GM18873 (cell line): ENCODE results near the gene CCL21.
"Not testable (repeated sequence)": the region's sequence is repeated elsewhere in the genome, so short reads cannot be mapped to it uniquely, and the experiment has no call there.

Experiments
- ATAC-seq: cut with Tn5 transposase; IDR thresholded peaks from one replicate; pipeline ENCODE4 v1.9.1; 2021; ENCODE audit warnings: mild to moderate bottlenecking, moderate library complexity, moderate number of reproducible peaks; ENCODE audit not compliant: unreplicated experiment, low FRiP score

Gene CCL21

DNA sequence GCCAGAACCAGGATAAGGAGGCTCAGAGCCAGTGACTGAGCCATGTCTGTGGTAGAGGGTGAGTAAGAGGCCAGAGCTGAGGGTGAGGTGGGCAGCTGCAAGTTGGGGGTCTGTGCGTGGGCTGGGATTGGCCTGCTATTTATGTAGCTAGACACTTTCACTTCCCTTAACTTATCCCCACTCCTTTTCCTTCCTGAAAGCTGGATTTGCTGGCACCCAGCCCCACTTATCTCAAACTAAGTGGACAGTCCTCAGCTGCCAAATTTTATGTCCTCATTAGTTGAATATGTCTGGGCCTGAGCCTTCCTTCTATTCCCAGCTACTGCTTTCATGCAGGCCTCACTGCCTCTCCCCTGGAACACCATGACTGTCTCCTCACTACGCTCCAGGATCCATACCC lies at the start of gene CCL21:
Gene CCL21, minus strand, starts transcription at position 114 of the 400 bp plus-strand sequence. Its CDS starts 70 bp downstream, at position 44.
- no peak for ATAC-seq

DNA sequence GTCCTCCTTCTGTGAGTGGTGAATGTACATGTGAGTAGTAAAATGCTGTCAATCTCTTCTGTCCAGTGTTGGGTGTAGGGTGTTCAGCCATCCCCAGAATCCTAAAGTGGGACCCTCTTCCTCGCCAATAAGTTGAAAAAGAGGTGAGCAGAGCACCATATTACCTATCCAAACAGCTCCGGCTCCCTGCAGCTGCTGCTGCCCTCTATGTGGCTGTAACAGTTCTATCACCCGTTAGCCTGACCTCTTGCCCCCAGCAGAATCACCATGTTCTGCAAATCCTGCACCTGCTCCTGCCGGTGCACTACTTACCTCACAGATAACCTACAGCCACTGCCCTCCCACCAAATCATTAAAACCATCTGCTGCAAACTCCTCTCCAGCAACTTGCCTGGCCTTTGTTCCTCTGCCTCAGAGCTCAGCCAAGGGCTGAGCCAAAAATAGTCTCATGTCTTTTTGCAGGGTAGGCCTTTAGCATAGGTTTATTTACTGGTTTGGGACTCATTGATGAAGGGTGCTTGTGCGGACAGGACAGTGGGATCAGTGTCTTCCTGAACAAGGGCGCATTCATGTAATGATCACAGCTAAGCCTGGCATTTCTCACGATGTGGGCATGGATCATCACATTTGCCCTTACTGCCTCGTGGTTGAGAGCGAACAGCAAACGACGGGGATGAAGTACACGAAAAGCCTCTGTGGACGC lies 49.6 kb upstream of the CCL21 start:
- no peak for ATAC-seq

DNA sequence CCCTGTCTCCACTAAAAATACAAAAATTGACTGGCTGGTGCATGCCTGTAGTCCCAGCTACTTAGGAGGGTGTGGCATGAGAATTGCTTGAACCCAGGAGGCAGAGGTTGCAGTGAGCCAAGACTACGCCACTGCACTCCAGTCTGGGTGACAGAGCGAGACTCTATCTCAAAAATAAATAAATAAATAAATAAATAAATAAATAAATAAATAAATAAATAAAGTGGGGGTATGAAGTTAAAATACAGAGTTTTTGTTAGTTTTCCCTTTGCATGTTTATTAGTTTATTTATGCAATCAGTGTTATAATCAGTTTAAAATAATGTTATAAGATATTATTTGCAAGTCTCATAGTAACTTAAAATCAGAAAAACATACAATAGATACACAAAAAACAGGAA lies 40.4 kb upstream of the CCL21 start:
- not testable (repeated sequence) for ATAC-seq

DNA sequence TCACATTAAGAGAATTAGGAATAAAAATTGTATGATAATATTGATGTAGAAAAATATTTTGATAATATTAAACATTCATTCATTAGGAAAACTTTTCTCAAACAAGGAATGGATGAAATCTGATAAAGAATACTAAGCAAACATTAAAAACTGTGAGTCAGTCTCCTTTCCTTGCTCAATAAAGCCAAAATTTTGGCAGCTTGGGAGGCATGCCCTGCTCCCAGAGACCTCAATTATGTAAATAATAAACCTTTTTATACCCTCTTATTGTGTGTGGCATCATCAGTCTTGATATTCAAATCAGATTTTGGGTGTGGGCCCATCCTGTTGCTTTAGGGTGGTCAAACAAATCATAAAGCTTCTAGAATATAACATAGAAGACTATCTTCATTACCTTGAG lies 36.6 kb upstream of the CCL21 start:
- ATAC-seq = no peak

DNA sequence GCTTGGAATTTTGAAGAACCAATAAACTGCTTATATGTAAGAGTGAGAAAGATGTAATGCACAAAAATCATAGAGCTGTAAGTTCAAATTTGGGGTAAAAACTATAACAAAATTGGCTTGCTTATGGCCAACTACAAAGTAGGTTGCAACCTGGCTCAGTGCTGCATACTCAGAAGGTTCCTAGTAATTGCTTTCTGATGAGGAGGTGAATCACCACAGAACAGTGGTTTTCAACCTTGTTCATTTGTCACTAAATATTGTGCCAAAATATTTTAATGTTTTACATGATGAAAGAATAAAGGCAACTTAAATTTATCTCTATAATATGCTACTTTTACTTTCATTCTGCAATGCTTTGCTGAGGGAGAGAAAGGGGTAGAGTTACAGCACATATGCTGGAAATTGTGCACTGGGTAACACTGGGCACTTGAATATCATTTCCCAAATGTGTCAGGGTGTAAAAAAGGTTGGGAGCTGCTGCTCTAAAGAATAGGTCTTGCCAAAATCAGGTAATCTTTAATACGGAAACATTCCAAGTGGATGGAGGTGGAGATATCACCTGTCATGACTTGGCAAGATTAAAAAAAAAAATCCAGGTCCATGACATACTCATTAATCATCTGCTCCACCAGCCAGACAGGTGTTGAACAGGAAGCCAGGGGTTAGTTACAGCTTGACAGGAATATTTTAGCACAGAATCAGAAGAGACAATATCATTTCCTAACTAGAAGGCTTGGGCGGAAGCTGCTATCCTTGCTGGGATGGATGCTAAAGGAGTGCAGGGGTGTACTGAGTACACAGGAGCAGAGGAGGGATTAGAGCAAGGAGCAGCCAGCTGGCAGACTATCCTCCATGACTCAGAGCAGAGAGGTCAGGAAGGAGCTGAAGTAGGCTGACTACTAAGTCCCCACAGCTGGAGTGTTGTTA lies 34.6 kb upstream of the CCL21 start:
- ATAC-seq = no peak

GRCh38 chr9:34742710-34743109 lies 32.8 kb upstream of the CCL21 start:
- ATAC-seq = no peak

- ATAC-seq = no peak
Observed at GRCh38 chr9:34741628-34742027, 31.7 kb upstream of the CCL21 start.

DNA sequence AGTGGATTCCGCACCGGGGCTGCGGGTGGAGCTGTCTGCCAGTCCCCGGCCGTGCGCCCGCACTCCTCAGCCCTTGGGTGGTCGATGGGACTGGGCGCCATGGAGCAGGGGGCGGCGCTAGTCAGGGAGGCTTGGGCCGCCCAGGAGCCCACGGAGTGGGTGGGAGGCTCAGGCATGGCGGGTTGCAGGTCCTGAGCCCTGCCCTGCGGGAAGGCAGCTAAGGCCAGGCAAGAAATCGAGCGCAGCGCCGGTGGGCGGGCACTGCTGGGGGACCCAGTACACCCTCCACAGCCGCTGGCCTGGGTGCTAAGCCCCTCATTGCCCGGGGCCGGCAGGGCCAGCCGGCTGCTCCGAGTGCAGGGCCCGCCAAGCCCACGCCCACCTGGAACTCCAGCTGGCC lies 30.2 kb upstream of the CCL21 start:
- ATAC-seq = not testable (repeated sequence)

GRCh38 chr9:34737677-34738260 lies 27.8 kb upstream of the CCL21 start:
- no peak for ATAC-seq

DNA sequence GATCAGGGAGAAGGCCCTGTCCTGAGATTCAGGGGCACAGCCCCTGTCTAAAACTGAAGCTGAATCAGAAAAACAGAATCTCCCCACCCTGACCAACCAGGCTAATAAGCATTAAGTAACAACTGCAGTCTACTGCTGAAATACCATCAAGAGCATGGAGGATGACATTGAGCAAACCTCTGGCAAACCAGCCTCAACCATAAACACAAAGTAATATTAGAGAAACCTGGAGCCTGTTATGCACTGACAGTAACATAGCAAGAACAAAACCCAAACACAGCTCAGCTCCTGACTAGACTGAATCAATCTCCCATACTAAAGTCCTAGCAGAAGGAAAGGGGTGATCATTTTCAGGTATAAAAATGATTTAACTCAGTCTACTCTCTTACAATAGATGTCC lies 24.8 kb upstream of the CCL21 start:
- no peak for ATAC-seq

- no peak for ATAC-seq
Observed at GRCh38 chr9:34732886-34733285, 22.9 kb upstream of the CCL21 start.

GRCh38 chr9:34732478-34732877 lies 22.5 kb upstream of the CCL21 start:
- ATAC-seq = no peak

- ATAC-seq = no peak
Observed at GRCh38 chr9:34723141-34723540, 13.2 kb upstream of the CCL21 start.

- ATAC-seq = not testable (repeated sequence)
Observed at GRCh38 chr9:34719769-34720025, 9.8 kb upstream of the CCL21 start.

DNA sequence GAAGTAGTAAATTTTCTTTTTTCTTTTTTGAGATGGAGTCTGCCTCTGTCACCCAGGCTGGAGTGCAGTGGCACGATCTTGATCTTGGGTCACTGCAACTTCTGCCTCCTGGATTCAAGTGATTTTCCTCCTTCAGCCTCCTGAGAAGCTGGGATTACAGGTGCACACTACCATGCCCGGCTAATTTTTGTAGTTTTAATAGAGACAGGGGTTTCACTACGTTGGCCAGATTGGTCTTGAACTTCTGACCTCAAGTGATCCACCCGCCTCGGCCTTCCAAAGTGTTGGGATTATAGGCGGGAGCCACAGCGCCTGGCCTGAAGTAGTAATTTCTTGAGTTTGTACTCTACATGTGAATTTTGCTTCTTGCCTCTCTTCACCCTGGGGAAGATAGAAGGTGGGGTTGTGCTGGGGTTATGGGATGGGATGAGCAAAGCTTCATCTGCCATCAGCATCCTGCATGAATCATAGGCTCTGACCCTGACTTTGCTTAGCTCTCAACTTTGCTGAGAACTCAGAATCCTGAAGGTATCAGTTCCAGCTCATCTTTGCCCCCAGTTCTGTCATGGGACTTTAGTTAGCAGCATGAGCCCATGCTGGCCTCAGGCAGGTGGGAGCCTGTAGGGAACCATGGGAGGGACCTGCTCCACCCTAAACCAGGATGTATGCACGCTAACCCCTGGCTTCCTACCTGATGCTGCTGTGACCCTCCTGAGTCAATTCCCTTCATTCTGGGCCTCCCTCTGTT lies 9.3 kb upstream of the CCL21 start:
- ATAC-seq = no peak

DNA sequence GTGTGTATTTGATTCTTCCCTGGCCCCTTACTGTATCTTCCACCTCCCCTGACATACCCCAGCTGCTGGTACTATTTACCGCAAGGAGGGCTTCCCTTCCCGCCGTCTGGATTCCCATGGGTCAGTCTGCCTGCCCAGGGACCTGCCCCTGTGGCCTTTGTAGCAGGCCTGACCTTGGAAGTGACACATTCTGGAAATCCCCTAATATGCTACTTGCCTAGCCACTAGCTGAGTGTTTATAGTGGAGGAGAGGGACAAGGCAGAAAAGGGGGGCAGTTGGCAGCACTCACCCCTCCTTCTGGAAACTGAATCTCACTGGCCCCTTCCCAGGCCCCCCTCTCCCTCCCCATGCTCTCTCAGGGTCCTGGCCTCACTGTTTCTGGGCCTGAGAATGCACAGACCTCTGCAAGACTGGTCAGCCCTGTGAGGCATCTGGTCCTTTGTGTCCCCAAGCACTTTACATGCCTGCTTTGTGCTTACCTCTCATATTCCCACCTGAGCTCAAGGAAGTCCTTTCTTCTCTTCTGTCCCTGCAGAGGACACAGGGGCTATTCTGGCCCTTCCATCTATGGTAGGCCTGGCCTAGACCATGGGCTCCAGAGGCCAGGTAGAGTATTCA lies 8.2 kb upstream of the CCL21 start:
- ATAC-seq = no peak

DNA sequence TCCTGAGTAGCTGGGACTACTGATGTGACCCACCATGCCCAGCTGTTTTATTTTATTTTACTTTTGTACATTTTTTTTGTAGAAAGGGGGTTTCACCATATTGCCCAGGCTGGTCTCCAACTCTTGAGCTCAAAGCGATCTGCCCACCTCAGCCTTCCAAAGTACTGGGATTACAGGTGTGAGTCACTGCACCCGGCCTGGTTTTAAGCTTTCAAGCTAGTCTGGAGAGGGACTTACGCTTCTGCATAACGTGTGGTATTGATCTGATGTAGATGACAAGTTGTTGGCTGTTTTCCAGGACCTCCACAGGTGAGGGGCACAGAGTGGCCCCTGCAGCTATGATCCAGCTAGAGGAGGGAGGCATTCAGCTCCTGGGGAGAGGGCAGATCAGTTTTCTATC lies 6.8 kb upstream of the CCL21 start:
- no peak for ATAC-seq

DNA sequence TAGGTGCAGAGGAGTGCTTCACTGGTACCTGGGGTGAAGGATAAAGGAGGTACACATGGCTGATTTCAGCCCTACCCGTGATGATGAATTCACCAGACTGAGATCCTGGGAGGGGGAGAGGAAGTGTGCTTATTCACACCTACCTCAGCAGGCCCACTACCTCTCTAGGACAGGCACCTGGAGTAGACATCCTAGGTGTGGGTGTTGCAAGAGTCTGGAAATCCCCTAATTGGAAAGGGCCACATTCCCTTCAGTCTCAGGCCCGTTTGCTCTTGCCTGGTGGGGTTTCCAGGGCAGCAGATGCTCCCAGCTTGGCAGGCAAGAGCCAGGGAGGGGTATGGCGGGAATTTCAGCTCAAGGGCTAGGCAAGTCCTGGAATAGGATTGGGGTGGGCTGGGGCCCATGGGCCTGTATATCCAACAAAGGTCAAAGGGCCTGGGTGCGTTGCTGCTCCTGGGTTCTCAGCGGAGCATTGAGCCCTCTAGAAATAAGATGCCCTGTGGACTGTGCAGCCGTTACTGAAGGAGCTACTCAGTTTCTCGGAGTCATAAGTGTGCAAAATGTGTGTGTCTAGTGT lies 5.8 kb upstream of the CCL21 start:
- ATAC-seq = no peak

DNA sequence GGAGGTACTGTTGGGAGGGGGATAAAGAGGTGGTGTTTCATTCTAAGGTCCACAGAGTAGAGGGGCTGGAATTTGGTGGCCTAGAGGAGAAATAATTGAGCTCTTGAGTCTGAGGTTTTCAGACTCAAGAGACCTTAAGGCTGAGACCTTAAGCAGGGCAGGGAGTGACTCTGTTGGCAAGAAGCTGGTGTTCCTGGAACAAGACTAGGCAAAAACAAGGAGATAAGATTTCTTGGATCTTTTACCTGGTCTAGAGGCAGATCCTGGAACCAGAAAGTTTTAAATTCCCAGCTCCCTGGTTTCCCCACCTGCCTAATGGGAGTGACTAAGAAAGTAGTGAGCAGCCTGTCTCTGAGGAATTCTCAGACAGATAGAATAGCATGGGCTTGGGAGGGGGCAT lies 4.1 kb upstream of the CCL21 start:
- no peak for ATAC-seq

DNA sequence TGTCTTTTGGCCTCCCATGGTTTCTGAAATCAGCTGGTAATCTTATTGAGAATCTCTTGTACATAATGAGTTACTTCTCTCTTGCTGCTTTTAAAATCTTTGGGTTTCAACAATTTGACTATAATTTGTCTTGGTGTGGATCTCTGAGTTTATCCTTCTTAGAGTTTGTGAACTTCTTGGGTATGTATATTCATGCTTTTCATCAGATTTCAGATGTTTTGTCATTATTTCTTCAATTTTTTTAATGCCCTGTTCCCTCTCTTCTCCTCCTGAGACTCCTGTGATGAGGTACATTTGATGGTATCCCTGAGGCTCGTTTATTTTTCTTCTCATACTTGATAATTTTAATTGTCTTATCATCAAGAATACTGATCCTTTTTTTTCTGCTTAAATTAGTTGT lies 2.2 kb upstream of the CCL21 start:
- ATAC-seq = no peak
